HG03439 (cell line): ENCODE results near the gene TAF11L3.
"Not testable (repeated sequence)": the region's sequence is repeated elsewhere in the genome, so short reads cannot be mapped to it uniquely, and the experiment has no call there.

ENCODE experiments used
- ATAC-seq: cut with Tn5 transposase; IDR thresholded peaks from one replicate; pipeline ENCODE4 v1.9.1; 2021; ENCODE audit warnings: mild to moderate bottlenecking, moderate library complexity; ENCODE audit not compliant: unreplicated experiment

Gene TAF11L3

DNA sequence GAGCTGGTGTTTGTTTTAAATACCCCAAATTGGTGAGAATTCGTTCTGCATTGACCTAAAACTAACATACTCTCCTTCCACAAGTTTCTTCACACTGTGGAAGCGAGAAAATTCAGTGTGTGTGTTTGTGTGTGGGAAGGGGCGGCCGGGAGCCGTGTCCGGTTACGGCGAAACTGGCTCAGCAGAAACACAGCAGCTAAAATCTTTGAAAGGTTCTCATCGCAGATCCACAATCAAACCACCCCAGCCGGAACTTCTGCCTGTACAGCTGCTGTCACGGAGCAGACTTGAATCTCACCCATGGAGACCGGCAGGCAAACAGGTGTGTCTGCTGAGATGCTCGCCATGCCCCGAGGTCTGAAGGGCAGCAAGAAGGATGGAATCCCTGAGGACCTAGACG lies at the start of gene TAF11L3:
Gene TAF11L3 (plus strand): TSS at position 301 of the 400 bp plus-strand sequence.
- ATAC-seq, result not testable (repeated sequence)

GRCh38 chr5:17470064-17470463 lies 48.1 kb upstream of the TAF11L3 start:
- ATAC-seq, result no peak

DNA sequence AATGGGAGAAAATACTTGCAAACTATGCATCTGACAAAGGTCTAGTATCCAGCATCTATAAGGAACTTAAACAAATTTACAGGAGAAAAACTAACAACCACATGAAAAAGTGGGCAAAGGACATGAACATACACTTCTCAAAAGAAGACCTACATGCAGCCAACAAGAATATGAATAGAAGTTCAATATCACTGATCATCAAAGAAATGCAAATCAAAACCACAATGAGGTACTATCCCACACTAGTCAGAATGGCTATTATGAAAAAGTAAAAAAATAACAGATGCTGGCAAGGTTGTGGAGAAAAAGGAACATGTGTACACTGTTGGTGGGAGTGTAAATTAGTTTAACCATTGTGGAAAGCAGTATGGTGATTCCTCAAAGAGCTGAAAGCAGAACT lies 43.1 kb upstream of the TAF11L3 start:
- not testable (repeated sequence) for ATAC-seq

DNA sequence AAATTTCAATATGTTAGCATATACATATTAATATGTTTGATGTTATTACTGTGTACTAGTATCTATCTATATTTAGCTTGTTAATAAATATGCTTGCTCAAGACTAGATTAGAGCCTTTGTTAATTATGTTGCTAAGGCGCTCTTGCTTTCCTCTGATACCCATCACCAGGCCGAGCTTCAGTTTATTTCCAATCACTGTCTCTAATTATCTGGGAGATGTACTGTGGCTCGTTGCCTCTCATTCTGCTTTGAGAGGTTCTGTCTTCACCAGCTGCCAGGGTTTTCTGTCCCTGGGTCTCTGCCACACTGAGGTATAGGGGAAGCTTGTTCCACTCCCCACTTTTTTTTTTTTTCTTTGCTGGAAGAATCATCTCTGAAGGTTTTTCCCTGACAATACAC lies 41.1 kb upstream of the TAF11L3 start:
- ATAC-seq, result no peak

DNA sequence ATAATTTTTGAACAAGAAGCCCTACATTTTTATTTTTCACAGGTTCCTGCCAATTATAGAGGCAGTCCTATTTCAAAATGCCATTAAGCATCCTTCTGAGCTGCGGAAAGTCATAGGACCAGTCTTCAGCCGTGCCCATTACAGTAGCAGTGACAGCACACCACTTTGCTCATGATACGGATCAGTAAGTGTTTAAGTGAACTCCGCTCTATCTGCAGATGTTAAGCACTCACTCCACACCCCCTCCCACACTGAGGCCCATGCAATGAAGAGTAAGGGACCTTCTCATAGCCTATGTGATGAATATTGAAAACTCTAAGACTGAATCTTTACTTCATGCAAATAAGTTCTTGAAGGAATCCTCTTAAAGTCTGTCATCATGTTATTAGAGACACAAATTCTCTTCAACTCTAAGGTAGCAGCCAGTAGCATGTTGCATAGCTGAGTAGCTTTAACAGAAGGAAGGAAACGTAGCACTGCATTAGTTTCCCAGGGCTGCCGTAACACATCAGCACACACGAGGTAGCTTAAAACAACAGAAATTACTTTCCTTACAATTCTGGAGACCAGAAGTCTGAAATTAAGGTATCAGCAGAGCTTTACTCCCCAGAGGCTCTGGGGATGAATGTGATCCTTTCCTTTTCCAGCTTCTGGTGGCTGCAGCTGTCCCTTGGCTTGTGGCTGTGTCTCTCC lies 40.4 kb upstream of the TAF11L3 start:
- ATAC-seq, result no peak

DNA sequence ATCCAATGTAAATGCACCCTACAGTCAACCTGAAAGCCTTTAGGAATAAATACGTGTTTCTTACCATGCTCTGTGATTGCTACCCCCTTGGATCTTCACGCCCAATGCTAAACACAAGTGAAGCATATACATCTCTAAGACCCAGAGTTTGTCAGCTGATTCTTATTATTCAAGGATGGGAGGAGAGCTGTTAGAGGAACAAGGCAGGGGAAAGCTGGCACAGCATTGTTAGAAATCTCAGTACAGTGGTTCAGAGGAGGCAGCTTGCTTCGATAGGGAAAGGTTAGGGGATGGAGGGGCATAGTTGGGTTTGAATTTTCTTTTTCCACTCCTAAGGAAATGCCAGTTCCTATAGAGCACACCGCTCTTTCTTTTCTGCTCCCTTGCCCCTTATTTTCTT lies 36.8 kb upstream of the TAF11L3 start:
- no peak for ATAC-seq

DNA sequence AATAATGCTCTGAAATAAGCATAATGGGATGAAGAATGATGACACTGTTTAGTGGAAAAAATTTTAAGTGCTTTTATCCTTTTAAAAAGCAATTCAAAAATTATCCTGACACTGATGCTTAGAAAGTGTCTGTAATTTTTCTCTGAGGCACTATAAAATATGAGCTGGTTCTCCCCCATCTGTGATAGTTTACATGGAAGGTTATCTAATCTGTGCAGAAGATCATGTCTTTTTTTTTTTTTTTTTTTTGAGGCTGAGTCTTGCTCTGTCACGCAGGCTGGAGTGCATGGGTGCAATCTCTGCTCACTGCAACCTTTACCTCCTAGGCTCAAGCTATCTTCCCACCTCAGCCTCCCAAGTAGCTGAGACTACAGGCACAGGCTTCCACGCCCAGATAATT lies 35.4 kb upstream of the TAF11L3 start:
- ATAC-seq, result no peak

GRCh38 chr5:17486464-17487173 lies 31.5 kb upstream of the TAF11L3 start:
- not testable (repeated sequence) for ATAC-seq

DNA sequence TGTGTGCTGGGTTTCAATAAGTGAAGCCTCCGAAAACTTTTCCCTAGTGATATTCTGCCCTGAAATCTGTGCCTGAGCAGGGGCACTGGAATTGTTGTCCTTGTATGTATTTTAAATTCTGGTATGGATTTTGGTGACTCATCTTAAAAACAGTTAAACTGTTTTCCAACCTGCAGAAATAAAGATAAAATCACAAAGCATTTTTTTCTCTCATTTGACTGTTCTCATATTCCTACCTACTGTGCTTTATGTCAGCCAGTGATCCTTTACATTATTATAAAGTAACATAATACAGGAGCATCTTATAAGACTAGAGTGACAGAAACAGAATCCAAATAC lies 31.0 kb upstream of the TAF11L3 start:
- no peak for ATAC-seq

DNA sequence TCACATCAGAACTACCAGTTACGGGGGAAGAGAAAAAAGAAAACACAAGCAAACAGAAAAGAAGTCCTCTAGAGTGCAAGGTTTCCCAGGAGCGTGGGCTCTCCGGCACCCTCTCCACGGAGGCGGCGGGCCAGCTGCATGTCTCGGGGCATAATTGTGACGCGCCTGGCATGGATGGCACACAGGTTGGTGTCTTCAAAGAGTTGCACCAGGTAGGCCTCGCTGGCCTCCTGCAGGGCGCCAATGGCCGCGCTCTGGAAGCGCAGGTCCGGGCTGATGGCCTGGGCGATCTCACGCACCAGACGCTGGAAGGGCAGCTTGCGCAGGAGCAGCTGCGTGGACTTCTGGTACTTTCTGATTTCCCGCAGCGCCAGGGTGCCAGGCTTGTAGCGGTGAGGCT lies 26.9 kb upstream of the TAF11L3 start:
- ATAC-seq, result not testable (repeated sequence)

GRCh38 chr5:17492770-17493169 lies 25.4 kb upstream of the TAF11L3 start:
- ATAC-seq, result no peak

GRCh38 chr5:17497446-17497845 lies 20.7 kb upstream of the TAF11L3 start:
- ATAC-seq, result no peak

- ATAC-seq, result not testable (repeated sequence)
These were observed 20.2 kb upstream of the TAF11L3 start, which contains the start of gene TAF11L2 for GRCh38 chr5:17497931-17498330. Gene TAF11L2, plus strand, starts transcription at chr5:17498231.

DNA sequence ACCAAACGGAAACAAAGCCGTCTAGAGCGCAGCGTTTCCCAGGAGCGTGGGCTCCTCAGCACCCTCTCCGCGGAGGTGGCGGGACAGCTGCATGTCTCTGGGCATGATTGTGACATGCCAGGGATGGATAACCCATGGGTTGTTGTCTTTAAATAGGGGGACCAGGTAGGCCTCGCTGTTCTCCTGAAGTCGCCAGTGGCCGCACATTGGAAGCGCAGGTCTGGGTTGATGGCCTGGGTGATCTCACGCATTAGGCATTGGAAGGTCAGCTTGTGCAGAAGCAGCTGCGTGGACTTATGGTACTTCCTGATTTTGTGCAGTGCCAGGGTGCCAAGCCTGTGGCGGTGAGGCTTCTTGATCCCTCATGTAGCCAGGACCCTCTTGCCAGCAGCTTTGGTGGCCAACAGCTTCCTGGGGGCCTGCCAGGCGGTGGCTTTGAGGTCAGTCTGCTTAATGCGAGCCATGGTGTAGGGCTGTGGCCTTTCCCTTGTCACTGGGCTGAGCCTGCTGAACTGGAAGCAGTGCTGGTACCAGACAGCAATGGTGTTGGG lies 6.3 kb upstream of the TAF11L3 start:
- no peak for ATAC-seq

GRCh38 chr5:17517526-17517925 lies 641 bp upstream of the TAF11L3 start:
- ATAC-seq, result not testable (repeated sequence)

GRCh38 chr5:17519508-17519907 lies 1.3 kb downstream of the TAF11L3 start:
- ATAC-seq, result not testable (repeated sequence)

GRCh38 chr5:17521501-17521900 lies 3.3 kb downstream of the TAF11L3 start, which contains the start of gene TAF11L4:
Gene TAF11L4, plus strand, starts transcription at chr5:17521801.
- ATAC-seq, result not testable (repeated sequence)

DNA sequence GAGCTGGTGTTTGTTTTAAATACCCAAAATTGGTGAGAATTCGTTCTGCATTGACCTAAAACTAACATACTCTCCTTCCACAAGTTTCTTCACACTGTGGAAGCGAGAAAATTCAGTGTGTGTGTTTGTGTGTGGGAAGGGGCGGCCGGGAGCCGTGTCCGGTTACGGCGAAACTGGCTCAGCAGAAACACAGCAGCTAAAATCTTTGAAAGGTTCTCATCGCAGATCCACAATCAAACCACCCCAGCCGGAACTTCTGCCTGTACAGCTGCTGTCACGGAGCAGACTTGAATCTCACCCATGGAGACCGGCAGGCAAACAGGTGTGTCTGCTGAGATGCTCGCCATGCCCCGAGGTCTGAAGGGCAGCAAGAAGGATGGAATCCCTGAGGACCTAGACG lies 6.8 kb downstream of the TAF11L3 start, which contains the start of gene TAF11L5:
Gene TAF11L5 (plus strand): TSS at position 301 of the 400 bp plus-strand sequence.
- ATAC-seq, result not testable (repeated sequence)

DNA sequence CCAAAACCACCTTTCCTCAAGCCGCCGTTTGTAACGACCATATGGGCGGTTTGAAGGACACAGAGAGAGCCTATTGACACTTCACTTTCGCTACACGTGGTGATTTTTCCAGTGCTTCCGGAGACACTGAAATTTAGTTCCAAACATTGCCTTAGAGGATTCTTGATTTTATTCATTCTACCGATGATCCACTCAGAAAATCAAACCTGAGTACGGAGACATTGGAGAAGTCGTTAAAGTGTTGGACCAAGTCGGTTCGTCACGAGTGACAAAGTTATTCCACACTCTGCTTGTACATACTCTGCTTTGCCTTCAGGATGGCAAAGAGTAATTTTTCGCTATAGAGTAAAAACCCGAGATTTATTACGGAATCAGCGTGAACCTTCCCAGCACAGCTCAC lies 8.3 kb downstream of the TAF11L3 start:
- not testable (repeated sequence) for ATAC-seq

DNA sequence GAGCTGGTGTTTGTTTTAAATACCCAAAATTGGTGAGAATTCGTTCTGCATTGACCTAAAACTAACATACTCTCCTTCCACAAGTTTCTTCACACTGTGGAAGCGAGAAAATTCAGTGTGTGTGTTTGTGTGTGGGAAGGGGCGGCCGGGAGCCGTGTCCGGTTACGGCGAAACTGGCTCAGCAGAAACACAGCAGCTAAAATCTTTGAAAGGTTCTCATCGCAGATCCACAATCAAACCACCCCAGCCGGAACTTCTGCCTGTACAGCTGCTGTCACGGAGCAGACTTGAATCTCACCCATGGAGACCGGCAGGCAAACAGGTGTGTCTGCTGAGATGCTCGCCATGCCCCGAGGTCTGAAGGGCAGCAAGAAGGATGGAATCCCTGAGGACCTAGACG lies 10.2 kb downstream of the TAF11L3 start, which contains the start of gene TAF11L6:
Gene TAF11L6 (plus strand): TSS at position 301 of the 400 bp plus-strand sequence.
- ATAC-seq, result not testable (repeated sequence)
